ENCODE results near the gene ZBTB5. TPM values are rescaled to one million over a fixed set of nuclear protein-coding genes. Genes with fewer than 3 reads are reported as not detected.

Gene ZBTB5
- total RNA-seq, 1 donor from 2014 or later, result 11.3 TPM

DNA sequence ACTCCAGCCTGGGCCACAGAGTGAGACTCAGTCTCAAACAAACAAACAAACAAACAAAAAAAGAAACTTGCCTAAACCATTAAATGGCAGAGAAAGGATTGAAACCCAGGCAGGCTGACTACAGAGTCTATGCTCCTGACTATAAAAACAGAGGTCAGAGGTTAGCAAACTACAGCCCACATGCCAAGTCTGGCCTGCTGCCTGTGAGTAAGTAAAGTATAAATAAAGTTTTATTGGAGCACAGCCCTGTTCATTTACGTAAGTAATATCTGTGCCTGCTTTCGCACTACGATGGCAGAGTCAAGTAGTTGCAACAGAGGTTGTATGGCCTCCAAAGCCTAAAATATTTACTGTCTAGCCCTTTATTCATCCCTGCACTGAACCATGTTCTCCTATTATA lies 32.1 kb upstream of the ZBTB5 start:
- Histone ChIP-seq H3K27me3 (ENCODE audit: insufficient read depth, low read length) (no peaks in the 10 kb centered on the region), H3K4me1 (ENCODE audit: insufficient read depth, low read length) (no peaks in the 10 kb centered on the region), H4K20me1 (ENCODE audit: insufficient read depth, low read length) (peaks cover 37% of the 10 kb centered on the region), H3K4me2 (ENCODE audit: low read length) (no peak overlapping the region), H3K27ac (ENCODE audit: low read depth, low read length) (no peak overlapping the region), H3K4me3 (ENCODE audit: insufficient read depth, low read depth, low read length) (no peak overlapping the region), H3K79me2 (ENCODE audit: insufficient read depth, low read length) (peaks cover 34% of the 10 kb centered on the region), H3K9me3 (ENCODE audit: insufficient read depth, low read depth, low read length) (no peaks in the 10 kb centered on the region), H3K36me3 (ENCODE audit: insufficient read depth, low read length) (peaks cover 75% of the 10 kb centered on the region), H2AFZ (ENCODE audit: low read depth, low read length) (no peak overlapping the region), H3K9ac (ENCODE audit: low read length) (no peak overlapping the region)
- Mint-ChIP-seq H3K27me3 (ENCODE audit: low read depth, unreplicated experiment) (no peaks in the 10 kb centered on the region), H3K36me3 (ENCODE audit: low read depth, unreplicated experiment) (peaks cover 27% of the 10 kb centered on the region), H3K9me3 (ENCODE audit: unreplicated experiment) (peaks cover 2% of the 10 kb centered on the region), H3K4me3 (ENCODE audit: unreplicated experiment) (no peak overlapping the region), H3K27ac (ENCODE audit: unreplicated experiment) (no peak overlapping the region), H3K4me1 (ENCODE audit: low read depth, unreplicated experiment) (no peaks in the 10 kb centered on the region)
- DNase-seq (ENCODE audit: low read depth) (no peak), FAIRE-seq (no peak)
- TF ChIP-seq CTCF (IDR thresholded peaks at IDR 0.05; ENCODE audit: insufficient read depth, low read depth, low read length) (no peak), EZH2 (IDR thresholded peaks at IDR 0.05; ENCODE audit: insufficient read depth, low read length) (no peak)

DNA sequence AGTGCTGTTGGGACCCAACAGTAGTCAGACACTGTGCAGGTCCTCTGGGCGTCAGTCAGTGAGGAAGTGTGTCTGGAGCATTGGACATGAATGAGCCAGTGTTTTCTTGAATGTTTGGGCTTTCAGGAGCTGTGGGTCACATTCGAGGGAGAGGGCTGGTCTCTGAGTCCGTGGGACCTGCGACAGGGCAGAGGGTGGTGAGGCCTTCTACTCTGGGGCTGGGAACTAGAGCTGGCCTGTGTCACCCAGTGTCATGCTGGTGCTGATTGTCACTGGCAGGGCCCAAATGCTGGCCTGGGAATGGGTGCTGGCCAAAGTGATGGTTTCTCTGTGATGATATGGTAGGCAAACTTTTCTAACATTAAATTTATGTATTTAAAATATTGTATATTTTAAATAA lies 30.8 kb upstream of the ZBTB5 start:
- peaks cover 72% of the 10 kb centered on the region for H3K36me3 ChIP-seq (ENCODE audit: insufficient read depth, low read length)
- DNase-seq (ENCODE audit: low read depth) (no peak), FAIRE-seq (no peak)
- no peak overlapping the region for H3K4me3 ChIP-seq (ENCODE audit: insufficient read depth, low read depth, low read length)
- no peak overlapping the region for H3K27ac ChIP-seq (ENCODE audit: low read depth, low read length)
- H3K9me3 ChIP-seq (ENCODE audit: insufficient read depth, low read depth, low read length), result no peaks in the 10 kb centered on the region
- H3K27me3 ChIP-seq (ENCODE audit: insufficient read depth, low read length), result no peaks in the 10 kb centered on the region
- Mint-ChIP-seq H3K27me3 (ENCODE audit: low read depth, unreplicated experiment) (no peaks in the 10 kb centered on the region), H3K4me1 (ENCODE audit: low read depth, unreplicated experiment) (no peaks in the 10 kb centered on the region), H3K9me3 (ENCODE audit: unreplicated experiment) (peaks cover 2% of the 10 kb centered on the region), H3K27ac (ENCODE audit: unreplicated experiment) (no peak overlapping the region), H3K4me3 (ENCODE audit: unreplicated experiment) (no peak overlapping the region), H3K36me3 (ENCODE audit: low read depth, unreplicated experiment) (peaks cover 19% of the 10 kb centered on the region)
- H3K4me2 ChIP-seq (ENCODE audit: low read length), result no peak overlapping the region
- TF ChIP-seq CTCF (IDR thresholded peaks at IDR 0.05; ENCODE audit: insufficient read depth, low read depth, low read length) (no peak), EZH2 (IDR thresholded peaks at IDR 0.05; ENCODE audit: insufficient read depth, low read length) (no peak)
- H2AFZ ChIP-seq (ENCODE audit: low read depth, low read length), result no peak overlapping the region
- peaks cover 27% of the 10 kb centered on the region for H4K20me1 ChIP-seq (ENCODE audit: insufficient read depth, low read length)
- H3K9ac ChIP-seq (ENCODE audit: low read length), result no peak overlapping the region
- no peaks in the 10 kb centered on the region for H3K4me1 ChIP-seq (ENCODE audit: insufficient read depth, low read length)
- peaks cover 36% of the 10 kb centered on the region for H3K79me2 ChIP-seq (ENCODE audit: insufficient read depth, low read length)

DNA sequence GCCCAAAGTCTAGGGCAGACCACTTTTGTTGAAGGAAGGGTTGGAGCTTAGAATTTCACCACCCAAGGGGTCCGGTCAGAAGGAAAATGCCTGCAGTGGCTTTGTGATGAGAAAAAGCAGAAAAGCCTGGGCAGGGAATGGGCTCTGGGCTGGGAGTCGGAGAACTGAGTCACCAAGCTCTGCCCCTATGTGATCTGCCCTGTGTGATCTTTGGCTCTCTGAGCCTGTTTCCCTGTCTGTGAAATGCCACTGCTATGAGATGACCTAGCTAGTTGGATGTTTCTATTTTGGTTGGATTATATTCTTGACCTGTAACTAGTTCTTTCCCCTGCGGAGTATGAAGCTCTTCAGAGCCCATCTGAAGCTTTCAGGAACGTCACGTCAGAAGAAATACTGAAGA lies 30.3 kb upstream of the ZBTB5 start:
- Mint-ChIP-seq H3K4me1 (ENCODE audit: low read depth, unreplicated experiment) (no peaks in the 10 kb centered on the region), H3K27ac (ENCODE audit: unreplicated experiment) (no peak overlapping the region), H3K9me3 (ENCODE audit: unreplicated experiment) (peaks cover 2% of the 10 kb centered on the region), H3K27me3 (ENCODE audit: low read depth, unreplicated experiment) (no peaks in the 10 kb centered on the region), H3K36me3 (ENCODE audit: low read depth, unreplicated experiment) (peaks cover 22% of the 10 kb centered on the region), H3K4me3 (ENCODE audit: unreplicated experiment) (no peak overlapping the region)
- DNase-seq (ENCODE audit: low read depth) (no peak), FAIRE-seq (no peak)
- Histone ChIP-seq H3K4me3 (ENCODE audit: insufficient read depth, low read depth, low read length) (no peak overlapping the region), H3K36me3 (ENCODE audit: insufficient read depth, low read length) (peaks cover 74% of the 10 kb centered on the region), H3K9me3 (ENCODE audit: insufficient read depth, low read depth, low read length) (no peaks in the 10 kb centered on the region), H3K27ac (ENCODE audit: low read depth, low read length) (no peak overlapping the region), H3K9ac (ENCODE audit: low read length) (no peak overlapping the region), H3K27me3 (ENCODE audit: insufficient read depth, low read length) (no peaks in the 10 kb centered on the region), H3K4me2 (ENCODE audit: low read length) (no peak overlapping the region), H4K20me1 (ENCODE audit: insufficient read depth, low read length) (peaks cover 22% of the 10 kb centered on the region), H2AFZ (ENCODE audit: low read depth, low read length) (no peak overlapping the region), H3K79me2 (ENCODE audit: insufficient read depth, low read length) (peaks cover 39% of the 10 kb centered on the region), H3K4me1 (ENCODE audit: insufficient read depth, low read length) (no peaks in the 10 kb centered on the region)
- TF ChIP-seq CTCF (IDR thresholded peaks at IDR 0.05; ENCODE audit: insufficient read depth, low read depth, low read length), result no peak
- TF ChIP-seq EZH2 (IDR thresholded peaks at IDR 0.05; ENCODE audit: insufficient read depth, low read length), result no peak

All from astrocyte (in vitro differentiated cells and primary cell).